ENCODE measurements around the gene PUS3. TPM values are rescaled to one million over a fixed set of nuclear protein-coding genes. Genes with fewer than 3 reads are reported as not detected.

PUS3 gene
- polyA plus RNA-seq (ENCODE audit: insufficient read depth in 1 of 5, insufficient read length in 5 of 5, low replicate concordance in 1 of 5): 10 to 100 TPM; 13.9 to 21.2 (median 17.7) TPM
- long read RNA-seq, donor 1, partial matches to known transcripts: 0 of 4 reads
- long read RNA-seq, donor 1, other reads (novel, unspliced or antisense): 0 of 4 reads
- long read RNA-seq, donor 2, transcript PUS3-201 (4 exons, 1,843 nt): major isoform, 6 of 10 reads
- long read RNA-seq, donor 2, partial matches to known transcripts: 0 of 10 reads
- long read RNA-seq, donor 2, other reads (novel, unspliced or antisense): 0 of 10 reads
- long read RNA-seq, donor 3, partial matches to known transcripts: 0 of 3 reads
- long read RNA-seq, donor 3, other reads (novel, unspliced or antisense): 0 of 3 reads
- long read RNA-seq, donor 4, partial matches to known transcripts: 5 of 10 reads
- long read RNA-seq, donor 4, other reads (novel, unspliced or antisense): 0 of 10 reads
- long read RNA-seq, donor 5, transcript PUS3-203 (3 exons, 1,792 nt): major isoform, 6 of 10 reads
- long read RNA-seq, donor 5, partial matches to known transcripts: 0 of 10 reads
- long read RNA-seq, donor 5, other reads (novel, unspliced or antisense): 0 of 10 reads
- long read RNA-seq, donor 6, transcript PUS3-201 (4 exons, 1,843 nt): major isoform, 7 of 12 reads
- long read RNA-seq, donor 6, partial matches to known transcripts: 0 of 12 reads
- long read RNA-seq, donor 6, other reads (novel, unspliced or antisense): 0 of 12 reads
- long read RNA-seq, donor 7, partial matches to known transcripts: 0 of 6 reads
- long read RNA-seq, donor 7, other reads (novel, unspliced or antisense): 0 of 6 reads
- long read RNA-seq, donor 8, partial matches to known transcripts: 0 of 1 reads
- long read RNA-seq, donor 8, other reads (novel, unspliced or antisense): 0 of 1 reads

GRCh38 chr11:125902927-125903710 lies at the start of gene PUS3:
PUS3 (minus strand) TSS chr11:125903206; CDS start chr11:125896284, 6,922 bp downstream.
- peak; percentile 79 to 81 for DNase-seq

- DNase-seq: no peak
Observed at GRCh38 chr11:125952559-125952958, 49.6 kb upstream of the PUS3 start.

GRCh38 chr11:125951731-125952130 lies 48.7 kb upstream of the PUS3 start:
- DNase-seq: no peak

GRCh38 chr11:125950696-125951651 lies 48.0 kb upstream of the PUS3 start:
- peak; percentile 77 to 89 for DNase-seq

GRCh38 chr11:125950178-125950490 lies 47.1 kb upstream of the PUS3 start:
- DNase-seq: no peak

- DNase-seq: no peak
Observed at GRCh38 chr11:125949271-125950177, 46.5 kb upstream of the PUS3 start.

- DNase-seq: no peak
Observed at GRCh38 chr11:125948278-125949051, 45.5 kb upstream of the PUS3 start.

GRCh38 chr11:125947419-125948277 lies 44.6 kb upstream of the PUS3 start:
- no peak for DNase-seq

- DNase-seq: no peak
Observed at GRCh38 chr11:125946712-125947418, 43.9 kb upstream of the PUS3 start.

GRCh38 chr11:125945797-125946520 lies 43.0 kb upstream of the PUS3 start, which contains the start of gene VSIG10L2:
VSIG10L2 (plus strand) TSS chr11:125946044; CDS start chr11:125946056, 12 bp downstream.
- DNase-seq: no peak

- DNase-seq: no peak
Observed at GRCh38 chr11:125945011-125945796, 42.2 kb upstream of the PUS3 start.

- DNase-seq: no peak
Observed at GRCh38 chr11:125944350-125945010, 41.5 kb upstream of the PUS3 start.

GRCh38 chr11:125943661-125944349 lies 40.8 kb upstream of the PUS3 start:
- no peak for DNase-seq

GRCh38 chr11:125942771-125943428 lies 39.9 kb upstream of the PUS3 start:
- no peak for DNase-seq

Data from right lung (tissue), 10 donors.